B cell (primary cell): ENCODE data around the gene MLLT11. TPM values are rescaled to one million over a fixed set of nuclear protein-coding genes. Genes with fewer than 3 reads are reported as not detected.

Experiments used
- ATAC-seq: fragments of 200-7000 bp; cut with Tn5 transposase; one replicate; pipeline ENCODE4 v1.10.0; 2021; ENCODE audit warnings: low read depth, mild to moderate bottlenecking, moderate number of reproducible peaks, moderate library complexity
- CTCF ChIA-PET: fragments of 350-600 bp; sonication (Branson Sonifier 250); formaldehyde crosslinking; loops from one replicate; lab custom pipeline; 2021; ENCODE audit warnings: antibody characterized with exemption, inconsistent platforms; lab: Charles Lee
- POLR2A ChIA-PET: fragments of 350-600 bp; sonication (Branson Sonifier 250); formaldehyde crosslinking; loops from one replicate; lab custom pipeline; 2021; ENCODE audit warnings: antibody characterized with exemption; lab: Charles Lee
- DNase-seq: peaks from one replicate; pipeline ENCODE4 v3.0.0; 2013
- H2AFZ ChIP-seq: 2 replicates; pipeline ENCODE4 v1.6.1; 2012; ENCODE audit warnings: mild to moderate bottlenecking, low read depth, low read length; ENCODE audit not compliant: insufficient read depth, poor library complexity, severe bottlenecking
- H3K27ac ChIP-seq, 2 donors: 1 replicate in 1 of 2; 2 replicates in 1 of 2; pipeline ENCODE4 v1.5.1; 2012 to 2013; ENCODE audit warnings: low read length in 2 of 2, mild to moderate bottlenecking in 2 of 2, moderate library complexity in 1 of 2
- H3K27me3 ChIP-seq, 4 experiments: fragments of 200-600 bp in 1 of 4; sonication (generic) in 1 of 4; replicated peaks in 1 of 4; 1 replicate in 2 of 4; 2 replicates in 2 of 4; pipeline versions ENCODE4 v1.6.1 to v1.7.0; 2013 to 2016; ENCODE audit warnings: low read length in 3 of 4, mild to moderate bottlenecking in 2 of 4, mixed read lengths in 1 of 4, moderate library complexity in 1 of 4; ENCODE audit not compliant: insufficient read depth in 4 of 4, control insufficient read depth in 3 of 4; ENCODE audit errors: control extremely low read depth in 1 of 4
- H3K36me3 ChIP-seq, 2 experiments: replicated peaks in 1 of 2; 1 replicate in 1 of 2; 2 replicates in 1 of 2; pipeline versions ENCODE4 v1.6.1 to v1.7.1; 2013; ENCODE audit warnings: low read length in 1 of 2; ENCODE audit not compliant: insufficient read depth in 2 of 2, control insufficient read depth in 1 of 2; ENCODE audit errors: control extremely low read depth in 1 of 2, extremely low read depth in 1 of 2
- H3K4me1 ChIP-seq, 2 donors: fragments of 200-600 bp in 1 of 2; sonication (generic) in 1 of 2; 1 replicate in 1 of 2; 2 replicates in 1 of 2; pipeline versions ENCODE4 v1.5.1 to v1.6.1; 2013 to 2017; ENCODE audit warnings: low read length in 2 of 2; ENCODE audit not compliant: control insufficient read depth in 2 of 2, insufficient read depth in 2 of 2
- H3K4me2 ChIP-seq: replicated peaks from 2 replicates; pipeline ENCODE3; 2012; ENCODE audit warnings: mild to moderate bottlenecking, low read depth, low read length; ENCODE audit not compliant: poor library complexity, severe bottlenecking
- H3K4me3 ChIP-seq, 5 experiments: fragments of 200-600 bp in 1 of 5; sonication (generic) in 1 of 5; 1 replicate in 3 of 5; 2 replicates in 2 of 5; pipeline versions ENCODE4 v1.5.1 to v1.7.0; 2011 to 2016; ENCODE audit warnings: low read length in 4 of 5, mild to moderate bottlenecking in 4 of 5, low read depth in 2 of 5, control low read depth in 1 of 5, moderate library complexity in 1 of 5; ENCODE audit not compliant: insufficient read depth in 1 of 5; ENCODE audit errors: control extremely low read depth in 1 of 5, extremely low read depth in 1 of 5
- H3K79me2 ChIP-seq: fragments of 200-600 bp; sonication (generic); one replicate; pipeline ENCODE4 v1.6.0; 2016; ENCODE audit warnings: low read length; ENCODE audit not compliant: control insufficient read depth, insufficient read depth
- H3K9ac ChIP-seq: fragments of 200-600 bp; sonication (generic); 2 replicates; pipeline ENCODE4 v1.6.1; 2017; ENCODE audit warnings: mild to moderate bottlenecking, low read length, moderate library complexity
- H3K9me3 ChIP-seq, 3 donors: one replicate each; pipeline versions ENCODE4 v1.6.1 to v1.7.1; 2013; ENCODE audit warnings: low read length in 2 of 3; ENCODE audit not compliant: control insufficient read depth in 2 of 3, insufficient read depth in 1 of 3; ENCODE audit errors: control extremely low read depth in 1 of 3
- H4K20me1 ChIP-seq: 2 replicates; pipeline ENCODE4 v1.6.0; 2012; ENCODE audit warnings: mild to moderate bottlenecking, low read length; ENCODE audit not compliant: insufficient read depth, control insufficient read depth, poor library complexity, severe bottlenecking
- H3K27ac Mint-ChIP-seq: one replicate; pipeline ENCODE4 v1.8.0; 2021; ENCODE audit warnings: mixed read lengths
- H3K27me3 Mint-ChIP-seq: one replicate; pipeline ENCODE4 v1.8.0; 2021; ENCODE audit warnings: mixed read lengths
- H3K4me1 Mint-ChIP-seq: one replicate; pipeline ENCODE4 v1.8.0; 2021; ENCODE audit warnings: mixed read lengths
- H3K4me3 Mint-ChIP-seq: one replicate; pipeline ENCODE4 v1.8.0; 2021; ENCODE audit warnings: mixed read lengths
- H3K9me3 Mint-ChIP-seq: one replicate; pipeline ENCODE4 v1.8.0; 2022; ENCODE audit warnings: mixed read lengths; ENCODE audit not compliant: insufficient read depth
- EZH2 ChIP-seq: IDR thresholded peaks from 2 replicates; pipeline ENCODE4 v1.6.1; 2012; ENCODE audit warnings: borderline replicate concordance, low read depth, mild to moderate bottlenecking, moderate library complexity, low read length; ENCODE audit not compliant: insufficient read depth, poor library complexity, severe bottlenecking
- WGBS: methylation state at CpG from one replicate; pipeline ENCODE4 v1.1.5; 2013; ENCODE audit warnings: missing lambda C conversion rate; ENCODE audit not compliant: insufficient coverage; 5-methylcytosine and 5-hydroxymethylcytosine counted together
- intact Hi-C: fragments of 100-400 bp; cut with micrococcal nuclease; formaldehyde crosslinking; loops from one replicate; pipeline ENCODE4 v1.10.0; 2022
- polyA plus RNA-seq: library from polyadenylated mRNA; depleted of rRNA; stranded (reverse); fragments of >200 nt; gene quantifications from 2 replicates; pipeline ENCODE4 v1.2.3, GENCODE V29; 2012
- small RNA-seq: library from RNA; depleted of rRNA; stranded (forward); fragments of <200 nt; gene quantifications from one replicate; pipeline ENCODE3, GENCODE V24; 2012; ENCODE audit warnings: low replicate concordance, low read depth; ENCODE audit not compliant: insufficient read length
- total RNA-seq, 2 donors: library from RNA; stranded (reverse); fragments of 120-200 nt in 1 of 2; gene quantifications; 1 replicate in 1 of 2; 2 replicates in 1 of 2; pipeline versions ENCODE4 v1.2.3 to v1.2.4, GENCODE V29; 2013 to 2022
- TF ChIP-seq, protein P1 (sequence below): fragments of 200-600 bp; IDR thresholded peaks from one replicate; pipeline ENCODE4 v1.8.0; 2022; ENCODE audit warnings: antibody characterized with exemption, mild to moderate bottlenecking

MLLT11 gene
- total and polyA plus RNA-seq, 2 donors (not counting 1 experiment from before 2014, with no cell fraction given), result 1.1 to 2.4 TPM

DNA sequence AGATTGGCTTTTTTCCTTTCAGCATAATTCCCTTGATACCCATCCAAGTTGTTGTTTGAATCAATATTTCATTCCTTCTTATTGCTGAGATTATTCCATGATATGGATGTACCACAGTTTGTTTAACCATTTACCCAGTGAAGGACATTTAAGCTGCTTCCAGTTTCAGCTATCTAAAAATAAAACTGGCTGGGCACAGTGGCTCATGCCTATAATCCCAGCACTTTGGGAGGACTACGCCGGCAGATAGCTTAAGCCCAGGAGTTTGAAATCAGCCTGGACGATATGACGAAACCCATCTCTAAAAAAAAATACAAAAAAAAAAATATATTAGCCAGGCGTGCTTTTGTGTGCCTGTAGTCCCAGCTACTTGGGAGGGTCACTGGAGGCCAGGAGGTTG lies 53.7 kb downstream of the MLLT11 start:
- no peak overlapping the region for H3K27ac Mint-ChIP-seq
- Histone ChIP-seq H3K36me3 (peaks cover 6 to 15% of the 10 kb centered on the region in 2 experiments), H3K4me1 (no peaks in the 10 kb centered on the region), H3K4me3 (no peak overlapping the region), H4K20me1 (no peaks in the 10 kb centered on the region), H2AFZ (no peak overlapping the region), H3K4me2 (no peak overlapping the region), H3K27ac (no peak overlapping the region), H3K9me3 (no peaks in the 10 kb centered on the region), H3K27me3 (no peaks in the 10 kb centered on the region), H3K9ac (no peak overlapping the region), H3K79me2 (no peaks in the 10 kb centered on the region)
- no peaks in the 10 kb centered on the region for H3K4me1 Mint-ChIP-seq
- DNase-seq, result no peak
- WGBS, result no CpG with 5 or more reads among the region's 5 CpGs
- H3K27me3 Mint-ChIP-seq, result no peaks in the 10 kb centered on the region
- intact Hi-C loops, result no loop called here
- H3K4me3 Mint-ChIP-seq, result no peak overlapping the region
- H3K9me3 Mint-ChIP-seq, result no peaks in the 10 kb centered on the region
- ATAC-seq, result no peak
- ChIA-PET POLR2A (no interaction called here), CTCF (interaction anchor here (0.6 to 1.2 kb wide), 3 partner anchors 13 to 368 kb away, joined by 3 read pairs; partner anchors contain the start of gene TNFAIP8L2)
- TF ChIP-seq, protein P1, sequence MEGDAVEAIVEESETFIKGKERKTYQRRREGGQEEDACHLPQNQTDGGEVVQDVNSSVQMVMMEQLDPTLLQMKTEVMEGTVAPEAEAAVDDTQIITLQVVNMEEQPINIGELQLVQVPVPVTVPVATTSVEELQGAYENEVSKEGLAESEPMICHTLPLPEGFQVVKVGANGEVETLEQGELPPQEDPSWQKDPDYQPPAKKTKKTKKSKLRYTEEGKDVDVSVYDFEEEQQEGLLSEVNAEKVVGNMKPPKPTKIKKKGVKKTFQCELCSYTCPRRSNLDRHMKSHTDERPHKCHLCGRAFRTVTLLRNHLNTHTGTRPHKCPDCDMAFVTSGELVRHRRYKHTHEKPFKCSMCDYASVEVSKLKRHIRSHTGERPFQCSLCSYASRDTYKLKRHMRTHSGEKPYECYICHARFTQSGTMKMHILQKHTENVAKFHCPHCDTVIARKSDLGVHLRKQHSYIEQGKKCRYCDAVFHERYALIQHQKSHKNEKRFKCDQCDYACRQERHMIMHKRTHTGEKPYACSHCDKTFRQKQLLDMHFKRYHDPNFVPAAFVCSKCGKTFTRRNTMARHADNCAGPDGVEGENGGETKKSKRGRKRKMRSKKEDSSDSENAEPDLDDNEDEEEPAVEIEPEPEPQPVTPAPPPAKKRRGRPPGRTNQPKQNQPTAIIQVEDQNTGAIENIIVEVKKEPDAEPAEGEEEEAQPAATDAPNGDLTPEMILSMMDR, result no peak
- TF ChIP-seq EZH2, result no peak

Small RNA genes lying within 50 kb of the gene (small RNA-seq; reads per million reads assigned to genes)
- gene RNU6-884P, result not detected

Other genes with a start within 250 kb of the MLLT11 start
- gene ARNT, start 183.8 kb upstream of the MLLT11 start, total RNA-seq, result 48.2 and 48.6 TPM in 2 replicates
- 17.6 and 21.0 TPM in 2 replicates for gene ARNT, start 183.8 kb upstream of the MLLT11 start, polyA plus RNA-seq
- gene CTXND2, start 173.3 kb upstream of the MLLT11 start, total RNA-seq, result not detected in 2 replicates
- not detected in 2 replicates for gene CTXND2, start 173.3 kb upstream of the MLLT11 start, polyA plus RNA-seq
- 115 and 133 TPM in 2 replicates for gene SETDB1, start 134.0 kb upstream of the MLLT11 start, total RNA-seq
- gene SETDB1, start 134.0 kb upstream of the MLLT11 start, polyA plus RNA-seq, result 57.4 and 79.6 TPM in 2 replicates
- 130 and 144 TPM in 2 replicates for gene CERS2, start 85.6 kb upstream of the MLLT11 start, total RNA-seq
- gene CERS2, start 85.6 kb upstream of the MLLT11 start, polyA plus RNA-seq, result 52.5 and 68.4 TPM in 2 replicates
- gene ANXA9, start 78.1 kb upstream of the MLLT11 start, total RNA-seq, result 0.62 TPM in 1 of 2 replicates, not detected in the other
- 0.07 and 0.09 TPM in 2 replicates for gene ANXA9, start 78.1 kb upstream of the MLLT11 start, polyA plus RNA-seq
- 16.1 and 16.5 TPM in 2 replicates for gene MINDY1, start 53.5 kb upstream of the MLLT11 start, total RNA-seq
- 4.8 and 7.6 TPM in 2 replicates for gene MINDY1, start 53.5 kb upstream of the MLLT11 start, polyA plus RNA-seq
- 20.8 and 21.3 TPM in 2 replicates for gene PRUNE1, start 51.9 kb upstream of the MLLT11 start, total RNA-seq
- 13.3 and 15.9 TPM in 2 replicates for gene PRUNE1, start 51.9 kb upstream of the MLLT11 start, polyA plus RNA-seq
- gene BNIPL, start 23.8 kb upstream of the MLLT11 start, total RNA-seq, result 1.8 and 2.5 TPM in 2 replicates
- 0.81 and 2.8 TPM in 2 replicates for gene BNIPL, start 23.8 kb upstream of the MLLT11 start, polyA plus RNA-seq
- 4.5 and 7.6 TPM in 2 replicates for gene C1orf56, start 12.6 kb upstream of the MLLT11 start, total RNA-seq
- gene C1orf56, start 12.6 kb upstream of the MLLT11 start, polyA plus RNA-seq, result 2.4 and 2.5 TPM in 2 replicates
- gene CDC42SE1, start 775 bp upstream of the MLLT11 start, total RNA-seq, result 230 and 238 TPM in 2 replicates
- 366 and 419 TPM in 2 replicates for gene CDC42SE1, start 775 bp upstream of the MLLT11 start, polyA plus RNA-seq
- gene GABPB2, start 10.4 kb downstream of the MLLT11 start, total RNA-seq, result 22.4 and 22.9 TPM in 2 replicates
- gene GABPB2, start 10.4 kb downstream of the MLLT11 start, polyA plus RNA-seq, result 15.1 and 22.3 TPM in 2 replicates
- 0.86 and 1.5 TPM in 2 replicates for gene SEMA6C, start 86.2 kb downstream of the MLLT11 start, total RNA-seq
- 0.81 and 1.3 TPM in 2 replicates for gene SEMA6C, start 86.2 kb downstream of the MLLT11 start, polyA plus RNA-seq
- gene TNFAIP8L2, start 96.3 kb downstream of the MLLT11 start, total RNA-seq, result 14.9 and 17.6 TPM in 2 replicates
- gene TNFAIP8L2, start 96.3 kb downstream of the MLLT11 start, polyA plus RNA-seq, result 5.5 and 9.1 TPM in 2 replicates
- gene LYSMD1, start 105.5 kb downstream of the MLLT11 start, total RNA-seq, result 5.8 TPM in 2 replicates
- gene LYSMD1, start 105.5 kb downstream of the MLLT11 start, polyA plus RNA-seq, result 0.68 and 1.4 TPM in 2 replicates
- 53.6 and 57.6 TPM in 2 replicates for gene SCNM1, start 105.7 kb downstream of the MLLT11 start, total RNA-seq
- gene SCNM1, start 105.7 kb downstream of the MLLT11 start, polyA plus RNA-seq, result 38.2 and 46.5 TPM in 2 replicates
- 3.5 and 5.1 TPM in 2 replicates for gene TMOD4, start 115.6 kb downstream of the MLLT11 start, total RNA-seq
- gene TMOD4, start 115.6 kb downstream of the MLLT11 start, polyA plus RNA-seq, result 1.7 and 2.3 TPM in 2 replicates
- gene VPS72, start 129.8 kb downstream of the MLLT11 start, total RNA-seq, result 48.7 and 71.3 TPM in 2 replicates
- gene VPS72, start 129.8 kb downstream of the MLLT11 start, polyA plus RNA-seq, result 30.3 and 42.1 TPM in 2 replicates
- 76.1 and 78.4 TPM in 2 replicates for gene PIP5K1A, start 138.2 kb downstream of the MLLT11 start, total RNA-seq
- 57.4 and 59.4 TPM in 2 replicates for gene PIP5K1A, start 138.2 kb downstream of the MLLT11 start, polyA plus RNA-seq
- gene PSMD4, start 194.3 kb downstream of the MLLT11 start, total RNA-seq, result 142 and 169 TPM in 2 replicates
- gene PSMD4, start 194.3 kb downstream of the MLLT11 start, polyA plus RNA-seq, result 117 and 136 TPM in 2 replicates
- 49.6 and 54.0 TPM in 2 replicates for gene ZNF687, start 221.9 kb downstream of the MLLT11 start, total RNA-seq
- gene ZNF687, start 221.9 kb downstream of the MLLT11 start, polyA plus RNA-seq, result 29.1 and 37.0 TPM in 2 replicates